T-helper 1 cell treated with Interleukin-12 subunit alpha and Interleukin-12 subunit beta and Interleukin-4 antibody, amounts not matched to agents 30 μg/mL and 1 μg/mL, for 36 hours (primary cell): ENCODE measurements around the gene TSTD1.
"Not testable (repeated sequence)": the region's sequence is repeated elsewhere in the genome, so short reads cannot be mapped to it uniquely, and the experiment has no call there.

Experiments
- H3K27ac Mint-ChIP-seq: one replicate; pipeline ENCODE4 v1.8.0; 2021; ENCODE audit warnings: mild to moderate bottlenecking, mixed read lengths
- H3K27me3 Mint-ChIP-seq: one replicate; pipeline ENCODE4 v1.8.0; 2021; ENCODE audit warnings: low read depth, mixed read lengths
- H3K36me3 Mint-ChIP-seq: one replicate; pipeline ENCODE4 v1.8.0; 2021; ENCODE audit warnings: low read depth, mixed read lengths
- H3K4me1 Mint-ChIP-seq: one replicate; pipeline ENCODE4 v1.8.0; 2021; ENCODE audit warnings: low read depth, mixed read lengths
- H3K4me3 Mint-ChIP-seq: one replicate; pipeline ENCODE4 v1.8.0; 2021; ENCODE audit warnings: mild to moderate bottlenecking, moderate library complexity, mixed read lengths
- H3K9me3 Mint-ChIP-seq: one replicate; pipeline ENCODE4 v1.8.0; 2021; ENCODE audit warnings: mixed read lengths

The TSTD1 gene

DNA sequence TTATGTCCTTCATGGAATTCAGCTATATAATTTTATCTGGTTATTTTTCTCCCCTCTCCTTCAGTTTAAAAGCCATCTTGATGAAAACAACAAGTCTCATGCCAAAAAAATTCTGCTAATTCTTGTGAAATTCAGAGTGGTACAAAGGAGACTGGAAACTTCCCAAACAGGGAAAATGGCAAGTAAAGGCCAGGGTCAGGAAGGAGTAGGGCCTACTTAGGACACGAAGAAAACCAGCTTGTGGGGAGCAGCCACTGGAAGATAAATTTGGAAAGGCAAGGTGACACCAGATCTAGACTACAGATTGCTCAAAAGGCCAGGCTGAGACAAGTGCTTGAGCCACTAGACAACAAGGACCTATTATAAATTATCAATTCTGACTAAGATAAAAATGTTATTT lies 6.4 kb downstream of the TSTD1 start:
- Mint-ChIP-seq H3K4me1 (peaks cover 8% of the 10 kb centered on the region), H3K36me3 (peaks cover 3% of the 10 kb centered on the region), H3K4me3 (no peak overlapping the region), H3K27ac (no peak overlapping the region), H3K27me3 (no peaks in the 10 kb centered on the region), H3K9me3 (no peaks in the 10 kb centered on the region)

DNA sequence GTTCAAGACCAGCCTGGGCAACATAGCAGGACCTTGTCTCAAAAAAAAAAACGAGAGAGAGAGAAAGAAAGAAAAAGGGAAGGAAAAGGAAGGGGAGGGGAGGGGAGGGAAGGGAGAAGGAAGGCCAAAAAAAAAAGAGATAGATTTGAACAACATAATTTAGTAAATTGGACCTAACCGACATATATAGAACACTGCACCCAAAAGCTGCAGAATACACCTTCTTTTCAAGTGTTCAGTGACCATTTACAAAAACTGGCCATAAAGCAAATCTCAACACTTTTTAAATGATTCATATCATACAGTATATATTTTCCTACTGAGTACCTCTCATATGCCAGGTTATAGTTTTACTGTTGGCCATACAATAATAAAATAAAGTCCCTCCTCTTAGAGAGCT lies 6.9 kb downstream of the TSTD1 start:
- H3K4me1 Mint-ChIP-seq = peaks cover 7% of the 10 kb centered on the region
- no peak overlapping the region for H3K4me3 Mint-ChIP-seq
- peaks cover 5% of the 10 kb centered on the region for H3K36me3 Mint-ChIP-seq
- no peaks in the 10 kb centered on the region for H3K27me3 Mint-ChIP-seq
- H3K9me3 Mint-ChIP-seq = peaks cover 4% of the 10 kb centered on the region
- H3K27ac Mint-ChIP-seq = no peak overlapping the region

DNA sequence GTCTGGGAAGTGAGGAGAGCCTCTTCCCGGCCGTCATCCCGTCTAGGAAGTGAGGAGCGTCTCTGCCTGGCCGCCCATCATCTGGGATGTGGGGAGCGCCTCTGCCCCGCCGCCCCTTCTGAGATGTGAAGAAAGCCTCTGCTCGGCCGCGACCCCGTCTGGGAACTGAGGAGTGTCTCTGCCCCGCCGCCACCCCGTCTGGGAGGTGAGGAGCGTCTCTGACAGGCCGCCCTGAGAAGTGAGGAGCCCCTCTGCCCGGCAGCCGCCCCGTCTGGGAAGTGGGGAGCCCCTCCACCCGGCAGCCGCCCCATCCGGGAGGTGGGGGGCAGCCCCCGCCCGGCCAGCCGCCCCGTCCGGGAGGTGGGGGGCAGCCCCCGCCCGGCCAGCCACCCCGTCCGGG lies 9.3 kb downstream of the TSTD1 start:
- H3K4me1 Mint-ChIP-seq, H3K9me3 Mint-ChIP-seq, H3K27me3 Mint-ChIP-seq, H3K4me3 Mint-ChIP-seq, H3K27ac Mint-ChIP-seq, H3K36me3 Mint-ChIP-seq: not testable (repeated sequence)

DNA sequence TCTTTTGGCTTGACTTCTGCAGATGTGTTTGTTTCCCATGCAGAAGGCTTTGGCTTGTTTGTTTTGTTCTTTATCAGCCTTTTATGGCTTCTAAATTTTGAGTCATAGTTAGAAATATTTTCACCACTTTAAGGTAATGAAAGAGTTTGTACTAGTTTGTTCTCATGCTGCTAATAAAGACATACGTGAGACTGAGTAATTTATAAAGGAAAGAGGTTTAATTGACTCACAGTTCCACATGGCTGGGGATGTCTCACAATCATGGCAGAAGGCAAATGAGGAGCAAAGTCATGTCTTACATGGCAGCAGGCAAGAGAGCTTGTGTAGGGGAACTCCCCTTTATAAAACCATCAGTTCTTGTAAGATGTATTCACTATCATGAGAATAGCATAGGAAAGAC lies 11.8 kb downstream of the TSTD1 start:
- not testable (repeated sequence) for H3K27me3 Mint-ChIP-seq, H3K27ac Mint-ChIP-seq, H3K4me1 Mint-ChIP-seq, H3K4me3 Mint-ChIP-seq, H3K9me3 Mint-ChIP-seq, H3K36me3 Mint-ChIP-seq

- not testable (repeated sequence) for H3K9me3 Mint-ChIP-seq, H3K27me3 Mint-ChIP-seq, H3K36me3 Mint-ChIP-seq
- peaks cover 22% of the 10 kb centered on the region for H3K4me1 Mint-ChIP-seq
- H3K4me3 Mint-ChIP-seq = peak overlapping the region; percentile 11
- peak overlapping the region; percentile 7 for H3K27ac Mint-ChIP-seq
Measured at GRCh38 chr1:161022432-161022831, 16.3 kb downstream of the TSTD1 start.

DNA sequence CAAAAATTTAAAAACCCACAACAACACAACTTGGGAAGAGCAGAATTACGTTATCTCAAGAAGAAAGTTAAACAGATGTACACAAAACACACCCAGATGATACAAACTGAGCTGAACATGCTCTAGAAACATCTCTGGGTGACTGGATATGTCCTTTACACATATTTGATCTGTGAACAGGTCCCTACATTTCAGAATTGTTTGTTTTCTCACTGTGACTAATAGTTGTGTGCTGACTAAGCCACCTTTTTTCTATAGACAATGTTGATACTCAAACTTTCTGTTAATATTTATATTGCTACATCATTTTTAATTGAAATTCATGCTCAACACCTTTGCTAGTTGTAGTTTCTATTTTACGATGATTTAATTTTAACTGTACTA lies 16.8 kb downstream of the TSTD1 start:
- Mint-ChIP-seq H3K27me3 (no peaks in the 10 kb centered on the region), H3K4me1 (peaks cover 22% of the 10 kb centered on the region), H3K9me3 (peaks cover 2% of the 10 kb centered on the region), H3K4me3 (peak overlapping the region; percentile 93), H3K36me3 (peaks cover 2% of the 10 kb centered on the region), H3K27ac (no peak overlapping the region)

DNA sequence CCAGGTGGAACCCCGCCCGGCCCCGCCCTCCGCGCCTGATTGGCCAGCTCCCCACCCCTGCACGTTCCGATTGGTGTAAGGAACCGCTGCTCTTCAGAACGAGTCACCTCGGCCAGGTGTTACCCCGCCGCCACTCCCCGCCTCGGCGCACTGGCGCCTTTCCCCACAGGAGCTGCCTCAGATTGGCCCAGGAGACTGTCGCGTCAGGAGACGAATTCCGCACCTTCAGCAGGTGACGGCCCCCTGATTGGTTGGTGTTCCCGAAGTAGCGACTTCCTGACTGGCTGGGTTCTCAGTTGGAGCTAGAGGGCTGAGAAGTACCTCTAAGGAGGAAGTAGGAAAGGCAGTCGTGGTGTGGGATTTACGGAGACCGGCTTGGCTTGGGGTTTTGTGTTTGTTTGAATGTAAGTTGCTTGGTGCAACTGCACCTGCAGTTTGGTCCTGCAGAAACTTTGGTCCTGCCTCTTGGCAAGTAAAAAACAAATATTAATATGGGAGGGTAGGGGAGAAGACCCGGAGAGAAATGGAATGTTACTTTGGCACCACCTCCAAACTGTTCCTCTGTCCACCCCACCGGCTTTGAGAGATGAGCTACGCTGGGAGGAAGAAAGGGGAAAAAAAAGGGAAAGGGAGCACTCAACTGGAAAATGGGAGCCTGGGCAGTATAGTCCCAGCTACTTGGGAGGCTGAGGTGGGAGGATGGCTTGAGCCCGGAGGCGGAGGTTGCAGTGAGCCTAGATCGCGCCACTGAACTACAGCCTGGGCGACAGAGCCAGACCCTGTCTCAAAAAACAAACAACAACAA lies 17.4 kb downstream of the TSTD1 start:
- peak overlapping the region; percentile 93 for H3K4me3 Mint-ChIP-seq

GRCh38 chr1:161020509-161021164 lies 18.1 kb downstream of the TSTD1 start, which contains the start of gene F11R:
Gene F11R (minus strand): TSS chr1:161021152. CDS start chr1:161021073, 79 bp downstream.
- Mint-ChIP-seq H3K4me1 (peaks cover 24% of the 10 kb centered on the region), H3K4me3 (peak within 1 kb of the TSS; percentile 93)

More for the DNA sequence above, 17.4 kb downstream of the TSTD1 start:
- H3K27me3 Mint-ChIP-seq = no peaks in the 10 kb centered on the region
- H3K27ac Mint-ChIP-seq = peak overlapping the region; percentile 72
- H3K4me1 Mint-ChIP-seq = peaks cover 24% of the 10 kb centered on the region
- H3K9me3 Mint-ChIP-seq = no peaks in the 10 kb centered on the region
- no peaks in the 10 kb centered on the region for H3K36me3 Mint-ChIP-seq

DNA sequence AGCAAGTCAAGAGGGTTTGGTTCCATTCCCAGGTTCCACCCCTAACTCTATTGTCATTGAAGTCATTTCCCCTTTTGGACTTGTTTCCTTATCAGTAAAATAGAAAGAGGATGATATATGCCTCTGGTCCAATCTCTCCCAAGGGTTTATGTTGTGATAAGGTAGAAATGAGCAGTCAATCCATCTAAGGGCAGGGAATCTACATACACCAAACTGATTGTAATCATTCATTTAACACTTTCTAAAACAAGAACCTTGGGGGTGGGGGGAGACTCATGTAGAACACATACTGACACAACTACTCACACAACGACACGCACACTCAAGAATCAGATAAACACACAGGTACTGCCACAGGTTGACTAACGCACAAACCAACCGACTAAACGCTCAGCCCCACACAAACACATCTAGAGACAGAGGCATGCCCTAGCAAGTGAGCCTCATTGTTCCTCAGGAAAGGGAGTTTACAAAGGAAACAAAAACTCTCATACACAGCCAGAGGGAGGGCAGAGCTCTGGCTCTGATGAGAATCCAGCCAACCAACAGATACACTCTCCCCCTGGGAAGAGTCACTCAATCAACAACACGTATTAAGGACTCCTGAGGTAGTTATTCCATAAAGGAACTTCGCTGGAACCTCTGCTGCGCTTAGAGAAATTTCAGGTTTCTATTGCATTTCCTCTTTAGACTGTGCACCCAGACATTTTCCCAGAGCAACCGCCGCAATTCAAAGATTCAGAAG lies 18.8 kb downstream of the TSTD1 start:
- peak overlapping the region; percentile 72 for H3K27ac Mint-ChIP-seq
- H3K4me3 Mint-ChIP-seq = peak overlapping the region; percentile 93
- no peaks in the 10 kb centered on the region for H3K9me3 Mint-ChIP-seq
- H3K27me3 Mint-ChIP-seq = no peaks in the 10 kb centered on the region
- no peaks in the 10 kb centered on the region for H3K36me3 Mint-ChIP-seq
- peaks cover 24% of the 10 kb centered on the region for H3K4me1 Mint-ChIP-seq

More at GRCh38 chr1:161020509-161021164, 18.1 kb downstream of the TSTD1 start, which contains the start of gene F11R:
- peak within 1 kb of the TSS; percentile 72 for H3K27ac Mint-ChIP-seq
- no peaks in the 10 kb centered on the region for H3K27me3 Mint-ChIP-seq
- no peaks in the 10 kb centered on the region for H3K9me3 Mint-ChIP-seq
- no peaks in the 10 kb centered on the region for H3K36me3 Mint-ChIP-seq

GRCh38 chr1:161019111-161019660 lies 19.6 kb downstream of the TSTD1 start:
- H3K27ac Mint-ChIP-seq = not testable (repeated sequence)
- peaks cover 24% of the 10 kb centered on the region for H3K4me1 Mint-ChIP-seq

DNA sequence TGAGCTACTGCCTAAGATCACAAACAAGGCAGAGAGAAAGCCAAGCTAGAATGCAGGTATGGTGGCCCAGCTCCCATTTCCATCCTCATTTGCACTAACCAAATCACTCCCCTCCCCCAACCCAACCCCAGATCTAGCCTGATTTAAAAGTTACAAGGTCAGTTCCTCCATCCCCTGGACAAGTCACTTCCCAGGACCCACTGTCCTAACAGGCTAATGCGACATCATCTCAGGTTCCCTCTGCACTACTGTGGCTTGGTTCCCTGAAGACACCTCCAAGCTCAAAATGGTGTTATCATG lies 20.2 kb downstream of the TSTD1 start:
- H3K27ac Mint-ChIP-seq = no peak overlapping the region
- no peaks in the 10 kb centered on the region for H3K27me3 Mint-ChIP-seq
- H3K4me1 Mint-ChIP-seq = peaks cover 31% of the 10 kb centered on the region
- H3K36me3 Mint-ChIP-seq = no peaks in the 10 kb centered on the region
- H3K4me3 Mint-ChIP-seq = no peak overlapping the region
- no peaks in the 10 kb centered on the region for H3K9me3 Mint-ChIP-seq

More at GRCh38 chr1:161019111-161019660, 19.6 kb downstream of the TSTD1 start:
- not testable (repeated sequence) for H3K36me3 Mint-ChIP-seq, H3K27me3 Mint-ChIP-seq, H3K9me3 Mint-ChIP-seq
- peak overlapping the region; percentile 93 for H3K4me3 Mint-ChIP-seq

DNA sequence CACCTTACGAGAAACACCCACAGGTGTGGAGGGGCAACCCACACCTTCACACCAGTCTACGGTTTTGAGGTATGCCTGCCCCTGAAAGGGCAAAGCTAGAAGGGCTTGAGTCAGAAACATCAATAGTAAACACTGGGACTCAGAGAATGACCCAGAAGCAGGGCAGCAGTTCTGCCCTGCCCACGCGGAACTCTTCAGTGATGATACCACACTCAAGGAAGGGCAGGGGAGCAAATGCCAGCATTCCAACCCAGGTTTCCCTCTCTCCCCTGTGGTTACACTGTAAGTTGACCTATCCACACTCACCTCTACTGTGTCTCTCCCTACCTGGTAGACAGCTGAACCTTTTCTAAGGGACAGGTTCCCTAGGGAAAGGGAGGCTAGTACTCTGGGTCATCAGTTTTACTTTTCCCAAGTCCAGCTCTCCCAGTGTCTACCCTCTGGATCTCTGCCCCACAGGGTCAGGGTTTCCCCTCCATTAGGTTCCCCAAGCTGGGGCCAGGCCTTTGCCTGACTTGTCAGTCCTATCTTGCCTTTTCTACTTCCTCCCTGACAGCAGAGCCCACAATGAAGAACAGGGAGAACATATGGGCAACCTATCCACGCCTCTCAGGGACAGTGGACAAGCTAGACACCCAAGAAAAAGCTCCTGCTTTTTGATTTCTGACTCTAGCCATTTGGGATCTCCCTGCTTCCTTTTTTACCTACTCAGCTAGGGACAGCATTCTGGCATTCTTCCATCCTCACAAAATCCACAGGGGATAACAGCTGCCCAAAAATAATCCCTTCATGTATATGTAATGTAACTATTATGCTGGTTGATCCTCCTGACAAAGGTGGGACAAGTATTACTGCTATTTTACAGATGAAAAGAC lies 20.8 kb downstream of the TSTD1 start:
- no peaks in the 10 kb centered on the region for H3K9me3 Mint-ChIP-seq
- peaks cover 36% of the 10 kb centered on the region for H3K4me1 Mint-ChIP-seq
- H3K36me3 Mint-ChIP-seq = no peaks in the 10 kb centered on the region
- no peak overlapping the region for H3K27ac Mint-ChIP-seq
- no peak overlapping the region for H3K4me3 Mint-ChIP-seq
- no peaks in the 10 kb centered on the region for H3K27me3 Mint-ChIP-seq

GRCh38 chr1:161017181-161017580 lies 21.6 kb downstream of the TSTD1 start:
- H3K4me1 Mint-ChIP-seq = peaks cover 39% of the 10 kb centered on the region
- H3K9me3 Mint-ChIP-seq, H3K4me3 Mint-ChIP-seq, H3K36me3 Mint-ChIP-seq, H3K27me3 Mint-ChIP-seq, H3K27ac Mint-ChIP-seq: not testable (repeated sequence)

DNA sequence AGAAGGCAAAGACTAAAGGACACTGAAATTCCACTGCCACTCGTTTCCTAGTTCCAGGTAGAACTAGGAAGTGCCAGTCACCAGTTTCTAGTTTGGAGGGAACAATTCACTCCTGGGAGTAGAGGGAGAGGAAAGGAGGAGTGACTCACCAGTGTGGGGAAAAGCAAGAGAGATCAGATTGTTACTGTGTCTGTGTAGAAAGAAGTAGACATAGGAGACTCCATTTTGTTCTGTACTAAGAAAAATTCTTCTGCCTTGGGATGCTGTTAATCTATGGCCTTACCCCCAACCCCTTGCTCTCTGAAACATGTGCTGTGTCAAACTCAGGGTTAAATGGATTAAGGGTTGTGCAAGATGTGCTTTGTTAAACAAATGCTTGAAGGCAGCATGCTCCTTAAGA lies 22.1 kb downstream of the TSTD1 start:
- H3K27me3 Mint-ChIP-seq, H3K9me3 Mint-ChIP-seq, H3K27ac Mint-ChIP-seq, H3K36me3 Mint-ChIP-seq, H3K4me3 Mint-ChIP-seq: not testable (repeated sequence)
- H3K4me1 Mint-ChIP-seq = peaks cover 43% of the 10 kb centered on the region
